Fibroblast of the aortic adventitia (primary cell): Measurements from ENCODE around the gene IL17RC. TPM values are rescaled to one million over a fixed set of nuclear protein-coding genes. Genes with fewer than 3 reads are reported as not detected.

Experiments used
- DNase-seq: peaks from one replicate; pipeline ENCODE4 v3.0.0-alpha.2; 2010; ENCODE audit warnings: low read depth
- H3K4me3 ChIP-seq: 2 replicates; pipeline ENCODE4 v1.5.1; 2011; ENCODE audit warnings: low read depth, mild to moderate bottlenecking, control low read depth, low read length, moderate library complexity
- total RNA-seq: library from RNA; depleted of rRNA; stranded (reverse); fragments of >200 nt; gene quantifications from 2 replicates; pipeline ENCODE4 v1.2.3, GENCODE V29; 2012; ENCODE audit warnings: low replicate concordance
- TF ChIP-seq, protein P1 (sequence below): IDR thresholded peaks from 2 replicates; pipeline ENCODE4 v1.5.1; 2011; ENCODE audit warnings: mild to moderate bottlenecking, low read length, control low read depth, inconsistent platforms; ENCODE audit not compliant: insufficient read depth

The IL17RC gene
- total RNA-seq, 1 donor, result 52.2 TPM

GRCh38 chr3:9951962-9952805 is 35.3 kb downstream of the IL17RC start, which contains the start of gene PRRT3:
Gene PRRT3 (minus strand): TSS chr3:9952408. CDS start chr3:9950115, 2,293 bp downstream.
- TF ChIP-seq, protein P1, sequence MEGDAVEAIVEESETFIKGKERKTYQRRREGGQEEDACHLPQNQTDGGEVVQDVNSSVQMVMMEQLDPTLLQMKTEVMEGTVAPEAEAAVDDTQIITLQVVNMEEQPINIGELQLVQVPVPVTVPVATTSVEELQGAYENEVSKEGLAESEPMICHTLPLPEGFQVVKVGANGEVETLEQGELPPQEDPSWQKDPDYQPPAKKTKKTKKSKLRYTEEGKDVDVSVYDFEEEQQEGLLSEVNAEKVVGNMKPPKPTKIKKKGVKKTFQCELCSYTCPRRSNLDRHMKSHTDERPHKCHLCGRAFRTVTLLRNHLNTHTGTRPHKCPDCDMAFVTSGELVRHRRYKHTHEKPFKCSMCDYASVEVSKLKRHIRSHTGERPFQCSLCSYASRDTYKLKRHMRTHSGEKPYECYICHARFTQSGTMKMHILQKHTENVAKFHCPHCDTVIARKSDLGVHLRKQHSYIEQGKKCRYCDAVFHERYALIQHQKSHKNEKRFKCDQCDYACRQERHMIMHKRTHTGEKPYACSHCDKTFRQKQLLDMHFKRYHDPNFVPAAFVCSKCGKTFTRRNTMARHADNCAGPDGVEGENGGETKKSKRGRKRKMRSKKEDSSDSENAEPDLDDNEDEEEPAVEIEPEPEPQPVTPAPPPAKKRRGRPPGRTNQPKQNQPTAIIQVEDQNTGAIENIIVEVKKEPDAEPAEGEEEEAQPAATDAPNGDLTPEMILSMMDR, result no peak
- peak within 1 kb of the TSS; percentile 76 for H3K4me3 ChIP-seq
- DNase-seq, result peak; percentile 27

GRCh38 chr3:9955067-9955502 is 38.2 kb downstream of the IL17RC start:
- TF ChIP-seq, protein P1, result no peak
- DNase-seq, result peak; percentile 59

GRCh38 chr3:9955611-9956352 is 38.9 kb downstream of the IL17RC start:
- TF ChIP-seq, protein P1, result no peak
- no peak overlapping the region for H3K4me3 ChIP-seq
- DNase-seq, result peak; percentile 70

More at GRCh38 chr3:9955067-9955502, 38.2 kb downstream of the IL17RC start:
- H3K4me3 ChIP-seq, result no peak overlapping the region

DNA sequence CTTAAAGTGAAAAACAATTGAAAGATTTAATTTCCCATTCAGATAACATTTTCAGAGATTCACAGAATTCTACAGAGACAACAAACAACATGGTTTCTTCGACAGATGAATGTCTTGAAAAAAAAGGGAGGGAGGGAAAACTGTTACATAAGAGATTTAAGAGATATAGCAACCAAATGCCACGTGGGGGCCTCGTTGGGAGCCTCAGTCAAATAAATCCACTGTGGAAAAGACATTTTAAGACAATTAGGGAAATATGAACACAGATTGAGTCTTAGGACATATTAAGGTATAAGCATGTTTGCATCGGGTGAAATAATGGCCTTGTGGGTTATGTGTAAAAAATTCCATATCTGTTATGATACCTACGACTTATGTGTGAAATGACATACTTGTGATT is 40.3 kb downstream of the IL17RC start:
- DNase-seq, result peak; percentile 40
- TF ChIP-seq, protein P1, result no peak
- H3K4me3 ChIP-seq, result no peak overlapping the region

DNA sequence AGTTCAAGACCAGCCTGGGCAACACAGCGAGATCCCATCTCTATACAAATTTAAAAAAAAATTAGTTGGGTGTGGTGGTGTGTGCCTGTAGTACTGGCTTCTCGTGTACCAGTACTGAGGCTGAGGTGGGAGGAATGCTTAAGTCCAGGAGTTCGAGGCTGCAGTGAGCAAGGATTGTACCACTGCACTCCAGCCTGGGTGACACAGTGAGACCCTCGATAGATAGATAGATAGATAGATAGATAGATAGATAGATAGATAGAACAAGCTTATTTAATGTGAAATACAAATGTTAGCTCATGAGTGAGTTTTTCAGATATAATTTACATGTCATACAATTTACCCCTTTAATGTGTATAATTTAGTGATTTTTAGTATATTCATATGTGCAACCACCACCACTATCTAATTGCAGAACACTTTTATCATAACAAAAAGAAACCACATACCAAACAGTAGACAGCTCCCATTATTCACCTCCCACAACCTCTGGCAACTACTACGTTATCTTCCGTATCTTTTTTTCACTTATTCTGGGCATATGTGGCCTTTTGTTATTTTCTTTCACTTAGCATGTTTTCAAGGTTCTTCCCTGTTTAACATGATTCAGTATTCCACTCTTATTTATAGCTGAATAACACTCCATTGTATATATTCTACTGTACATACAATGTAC is 48.4 kb downstream of the IL17RC start:
- TF ChIP-seq, protein P1, result no peak
- no peak overlapping the region for H3K4me3 ChIP-seq
- DNase-seq, result no peak

GRCh38 chr3:9966841-9967240 is 49.9 kb downstream of the IL17RC start:
- TF ChIP-seq, protein P1, result no peak
- H3K4me3 ChIP-seq, result no peak overlapping the region
- no peak for DNase-seq
